ENCODE results near the gene RHBDF1. TPM values are rescaled to one million over a fixed set of nuclear protein-coding genes. Genes with fewer than 3 reads are reported as not detected.

The RHBDF1 gene
- total and polyA plus RNA-seq, 2 of the 13 experiments (the other 11 are each of a cell fraction or from before 2014, with no cell fraction given) = 5.4 to 26.9 TPM

DNA sequence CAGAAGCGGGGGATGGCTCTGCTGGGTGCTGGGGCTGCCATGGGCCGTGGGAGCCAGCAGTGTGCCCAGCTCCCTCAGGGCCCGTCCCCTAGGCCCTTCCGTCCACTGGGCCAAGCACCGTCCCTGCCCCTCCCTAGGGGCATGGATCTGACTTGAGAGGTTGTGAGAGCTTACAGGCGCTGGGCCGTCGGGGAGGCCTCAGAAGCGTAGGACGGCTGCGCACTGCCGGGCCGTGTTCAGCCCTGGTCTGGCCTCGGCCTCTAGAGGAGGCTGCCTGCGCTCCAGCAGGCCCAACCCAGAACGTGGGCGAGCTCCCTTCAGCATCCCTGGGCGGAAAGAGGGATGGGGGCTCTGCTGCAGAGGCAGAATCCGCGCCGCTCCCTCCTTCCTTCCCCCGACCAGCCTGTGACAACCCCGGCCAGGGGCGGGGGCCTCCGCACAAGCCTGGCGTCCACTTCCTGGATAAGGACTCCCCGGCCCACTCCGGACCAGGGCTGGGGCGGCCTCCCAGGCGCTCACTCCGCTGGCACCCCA is 4.9 kb upstream of the RHBDF1 start (continued):
- TF ChIP-seq, protein P1, sequence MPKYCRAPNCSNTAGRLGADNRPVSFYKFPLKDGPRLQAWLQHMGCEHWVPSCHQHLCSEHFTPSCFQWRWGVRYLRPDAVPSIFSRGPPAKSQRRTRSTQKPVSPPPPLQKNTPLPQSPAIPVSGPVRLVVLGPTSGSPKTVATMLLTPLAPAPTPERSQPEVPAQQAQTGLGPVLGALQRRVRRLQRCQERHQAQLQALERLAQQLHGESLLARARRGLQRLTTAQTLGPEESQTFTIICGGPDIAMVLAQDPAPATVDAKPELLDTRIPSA (CRISPR knock-in tag; IDR thresholded peaks at IDR 0.05; ENCODE audit: borderline replicate concordance) = no peak
- TF ChIP-seq ZNF569 (CRISPR knock-in tag; IDR thresholded peaks at IDR 0.05; ENCODE audit: borderline replicate concordance) (no peak), ZNF879 (CRISPR knock-in tag; IDR thresholded peaks at IDR 0.05) (0 out of 2 replicates have a peak, but pooled peaks have one; percentile 31), ZFY (CRISPR knock-in tag; IDR thresholded peaks at IDR 0.05) (peak; percentile 72), ZBTB3 (CRISPR knock-in tag; IDR thresholded peaks at IDR 0.05; ENCODE audit: borderline replicate concordance, low read depth) (no peak), ZNF670 (CRISPR knock-in tag; IDR thresholded peaks at IDR 0.05; ENCODE audit: borderline replicate concordance) (no peak), ZFYVE20 (CRISPR knock-in tag; IDR thresholded peaks at IDR 0.05; ENCODE audit: borderline replicate concordance, low read depth) (no peak), RBM22 (optimal IDR thresholded peaks at IDR 0.05; ENCODE audit: low read length) (peak; percentile 30), FIP1L1 (IDR thresholded peaks at IDR 0.05; ENCODE audit: borderline replicate concordance, insufficient read depth, low read depth, low read length) (no peak), SMAD9 (CRISPR knock-in tag; IDR thresholded peaks at IDR 0.05) (no peak), ZSCAN12 (CRISPR knock-in tag; IDR thresholded peaks at IDR 0.05) (no peak), PHF21A (CRISPR knock-in tag; IDR thresholded peaks at IDR 0.05) (no peak), KLF15 (CRISPR knock-in tag; IDR thresholded peaks at IDR 0.05; ENCODE audit: borderline replicate concordance) (0 out of 2 replicates have a peak, but pooled peaks have one; percentile 47), ZMAT3 (CRISPR knock-in tag; conservative IDR thresholded peaks at IDR 0.05) (0 out of 2 replicates have a peak, but pooled peaks have one; percentile 50), NFKBIZ (CRISPR knock-in tag; IDR thresholded peaks at IDR 0.05) (no peak), ZSCAN25 (CRISPR knock-in tag; IDR thresholded peaks at IDR 0.05) (no peak), ZNF839 (CRISPR knock-in tag; IDR thresholded peaks at IDR 0.05; ENCODE audit: borderline replicate concordance) (no peak), ZFX (CRISPR knock-in tag; IDR thresholded peaks at IDR 0.05; ENCODE audit: low read depth) (peak; percentile 87), RXRA (CRISPR knock-in tag; IDR thresholded peaks at IDR 0.05) (peak; percentile 31; the same call in 1 of the 2 replicates)
- TF ChIP-seq, protein P2, sequence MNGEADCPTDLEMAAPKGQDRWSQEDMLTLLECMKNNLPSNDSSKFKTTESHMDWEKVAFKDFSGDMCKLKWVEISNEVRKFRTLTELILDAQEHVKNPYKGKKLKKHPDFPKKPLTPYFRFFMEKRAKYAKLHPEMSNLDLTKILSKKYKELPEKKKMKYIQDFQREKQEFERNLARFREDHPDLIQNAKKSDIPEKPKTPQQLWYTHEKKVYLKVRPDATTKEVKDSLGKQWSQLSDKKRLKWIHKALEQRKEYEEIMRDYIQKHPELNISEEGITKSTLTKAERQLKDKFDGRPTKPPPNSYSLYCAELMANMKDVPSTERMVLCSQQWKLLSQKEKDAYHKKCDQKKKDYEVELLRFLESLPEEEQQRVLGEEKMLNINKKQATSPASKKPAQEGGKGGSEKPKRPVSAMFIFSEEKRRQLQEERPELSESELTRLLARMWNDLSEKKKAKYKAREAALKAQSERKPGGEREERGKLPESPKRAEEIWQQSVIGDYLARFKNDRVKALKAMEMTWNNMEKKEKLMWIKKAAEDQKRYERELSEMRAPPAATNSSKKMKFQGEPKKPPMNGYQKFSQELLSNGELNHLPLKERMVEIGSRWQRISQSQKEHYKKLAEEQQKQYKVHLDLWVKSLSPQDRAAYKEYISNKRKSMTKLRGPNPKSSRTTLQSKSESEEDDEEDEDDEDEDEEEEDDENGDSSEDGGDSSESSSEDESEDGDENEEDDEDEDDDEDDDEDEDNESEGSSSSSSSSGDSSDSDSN (CRISPR knock-in tag; IDR thresholded peaks at IDR 0.05) = peak; percentile 64; the same call in 1 of the 2 replicates
- TF ChIP-seq, protein P3, sequence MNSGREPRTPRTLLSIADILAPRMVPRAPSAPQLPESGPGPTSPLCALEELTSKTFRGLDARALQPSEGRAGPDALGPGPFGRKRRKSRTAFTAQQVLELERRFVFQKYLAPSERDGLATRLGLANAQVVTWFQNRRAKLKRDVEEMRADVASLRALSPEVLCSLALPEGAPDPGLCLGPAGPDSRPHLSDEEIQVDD (CRISPR knock-in tag; IDR thresholded peaks at IDR 0.05; ENCODE audit: borderline replicate concordance) = no peak
- TF ChIP-seq, protein P4, sequence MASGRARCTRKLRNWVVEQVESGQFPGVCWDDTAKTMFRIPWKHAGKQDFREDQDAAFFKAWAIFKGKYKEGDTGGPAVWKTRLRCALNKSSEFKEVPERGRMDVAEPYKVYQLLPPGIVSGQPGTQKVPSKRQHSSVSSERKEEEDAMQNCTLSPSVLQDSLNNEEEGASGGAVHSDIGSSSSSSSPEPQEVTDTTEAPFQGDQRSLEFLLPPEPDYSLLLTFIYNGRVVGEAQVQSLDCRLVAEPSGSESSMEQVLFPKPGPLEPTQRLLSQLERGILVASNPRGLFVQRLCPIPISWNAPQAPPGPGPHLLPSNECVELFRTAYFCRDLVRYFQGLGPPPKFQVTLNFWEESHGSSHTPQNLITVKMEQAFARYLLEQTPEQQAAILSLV (CRISPR knock-in tag; IDR thresholded peaks at IDR 0.05; ENCODE audit: borderline replicate concordance) = peak; percentile 75; the same call in 1 of the 2 replicates

Measured in HepG2 (cell line).